Astrocyte of the hippocampus (primary cell): ENCODE results near the gene DCHS1.
"Not testable (repeated sequence)": the region's sequence is repeated elsewhere in the genome, so short reads cannot be mapped to it uniquely, and the experiment has no call there.

ENCODE experiments used
- DNase-seq: peaks from one replicate; pipeline ENCODE4 v3.0.0; 2011; ENCODE audit warnings: low read depth, low spot score

DCHS1 gene

GRCh38 chr11:6655790-6656583 lies at the start of gene DCHS1:
Gene DCHS1 (minus strand): TSS chr11:6655809. CDS start chr11:6641613, 14,196 bp downstream.
- DNase-seq = no peak

GRCh38 chr11:6703247-6704063 lies 47.8 kb upstream of the DCHS1 start:
- DNase-seq = peak; percentile 74

GRCh38 chr11:6701955-6702354 lies 46.3 kb upstream of the DCHS1 start:
- DNase-seq = not testable (repeated sequence)

- DNase-seq = no peak
Measured at GRCh38 chr11:6695377-6695776, 39.8 kb upstream of the DCHS1 start.

GRCh38 chr11:6694229-6694535 lies 38.6 kb upstream of the DCHS1 start:
- no peak for DNase-seq

GRCh38 chr11:6693342-6694228 lies 38.0 kb upstream of the DCHS1 start:
- peak; percentile 18 for DNase-seq

GRCh38 chr11:6692128-6692527 lies 36.5 kb upstream of the DCHS1 start:
- DNase-seq = no peak

- DNase-seq = not testable (repeated sequence)
Measured at GRCh38 chr11:6690431-6691132, 35.0 kb upstream of the DCHS1 start.

GRCh38 chr11:6687876-6688275 lies 32.3 kb upstream of the DCHS1 start:
- no peak for DNase-seq

GRCh38 chr11:6686006-6686405 lies 30.4 kb upstream of the DCHS1 start:
- no peak for DNase-seq

GRCh38 chr11:6684068-6684467 lies 28.5 kb upstream of the DCHS1 start:
- not testable (repeated sequence) for DNase-seq

- DNase-seq = peak; percentile 100
Measured at GRCh38 chr11:6682936-6683861, 27.6 kb upstream of the DCHS1 start, which contains the start of gene MRPL17. Gene MRPL17 (minus strand): TSS chr11:6683340. CDS start chr11:6683296, 44 bp downstream.

GRCh38 chr11:6682591-6682935 lies 27.0 kb upstream of the DCHS1 start:
- no peak for DNase-seq

- peak; percentile 35 for DNase-seq
Measured at GRCh38 chr11:6681949-6682348, 26.3 kb upstream of the DCHS1 start.

GRCh38 chr11:6681505-6681904 lies 25.9 kb upstream of the DCHS1 start:
- DNase-seq = no peak

GRCh38 chr11:6677018-6677417 lies 21.4 kb upstream of the DCHS1 start:
- DNase-seq = no peak

- no peak for DNase-seq
Measured at GRCh38 chr11:6674862-6675261, 19.3 kb upstream of the DCHS1 start.

GRCh38 chr11:6674219-6674597 lies 18.6 kb upstream of the DCHS1 start:
- DNase-seq = no peak

GRCh38 chr11:6673523-6674218 lies 18.1 kb upstream of the DCHS1 start:
- DNase-seq = no peak

- DNase-seq = no peak
Measured at GRCh38 chr11:6671991-6672390, 16.4 kb upstream of the DCHS1 start.
